Measurements from ENCODE around the gene BNC2.

The BNC2 gene

GRCh38 chr9:16675131-16675530, 195.3 kb downstream of the BNC2 start:
- Histone ChIP-seq H3K9ac (ENCODE audit: low read length) (no peak overlapping the region), H2AK5ac (ENCODE audit: low read length) (no peak overlapping the region), H3K4me3 (ENCODE audit: low read length) (no peak overlapping the region), H2BK5ac (ENCODE audit: low read length) (no peak overlapping the region), H3K18ac (ENCODE audit: low read length) (no peak overlapping the region), H3K79me1 (ENCODE audit: low read length) (no peaks in the 10 kb centered on the region), H3K23ac (ENCODE audit: low read length) (no peak overlapping the region), H3K79me2 (ENCODE audit: control insufficient read depth, insufficient read depth, low read length) (no peaks in the 10 kb centered on the region), H2BK15ac (replicated peaks; ENCODE audit: low read depth) (no peak overlapping the region), H3K4me2 (ENCODE audit: low read length) (no peak overlapping the region), H3K27ac (ENCODE audit: low read depth, low read length) (no peak overlapping the region), H3K4ac (ENCODE audit: low read depth, low read length) (no peak overlapping the region), H2BK120ac (ENCODE audit: low read depth, low read length) (no peak overlapping the region), H3K36me3 (ENCODE audit: control insufficient read depth, insufficient read depth, low read length) (no peaks in the 10 kb centered on the region), H3K56ac (ENCODE audit: low read length) (no peak overlapping the region), H3K4me1 (ENCODE audit: control insufficient read depth, low read depth, low read length) (peaks cover 3% of the 10 kb centered on the region), H4K8ac (ENCODE audit: low read depth, low read length) (no peak overlapping the region), H3K27me3 (ENCODE audit: insufficient read depth, low read length, poor library complexity) (no peaks in the 10 kb centered on the region), H4K5ac (ENCODE audit: low read length) (no peak overlapping the region)
- no CpG with 5 or more reads among the region's 5 CpGs for WGBS (ENCODE audit: extremely low coverage, insufficient coverage, low lambda C conversion rate)
- DNase-seq: no peak

DNA sequence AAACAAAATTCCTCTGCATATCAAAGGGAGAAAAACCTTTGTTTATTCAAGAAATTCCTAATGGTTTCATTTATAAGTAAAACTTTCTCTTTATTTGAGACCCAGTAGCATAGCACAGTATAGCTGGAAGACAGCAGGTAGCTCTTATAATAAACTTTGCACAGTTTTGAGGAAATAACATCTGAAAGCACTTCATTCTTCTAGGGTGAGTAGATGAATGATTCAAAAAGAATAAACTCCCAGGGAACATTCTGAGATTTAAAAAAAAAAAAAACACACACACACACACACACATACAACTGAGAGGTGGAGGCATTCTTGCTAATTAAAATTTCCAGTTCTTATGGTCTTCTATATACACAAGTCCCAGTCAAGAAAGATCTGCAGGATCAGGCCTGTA, 197.3 kb downstream of the BNC2 start:
- no peak overlapping the region for H3K23ac ChIP-seq (ENCODE audit: low read length)
- no peak overlapping the region for H4K5ac ChIP-seq (ENCODE audit: low read length)
- no peak overlapping the region for H3K18ac ChIP-seq (ENCODE audit: low read length)
- H3K36me3 ChIP-seq (ENCODE audit: control insufficient read depth, insufficient read depth, low read length): no peaks in the 10 kb centered on the region
- H3K56ac ChIP-seq (ENCODE audit: low read length): no peak overlapping the region
- H4K8ac ChIP-seq (ENCODE audit: low read depth, low read length): no peak overlapping the region
- no peak overlapping the region for H3K27ac ChIP-seq (ENCODE audit: low read depth, low read length)
- no peak overlapping the region for H2AK5ac ChIP-seq (ENCODE audit: low read length)
- no peak overlapping the region for H2BK5ac ChIP-seq (ENCODE audit: low read length)
- no peaks in the 10 kb centered on the region for H3K79me2 ChIP-seq (ENCODE audit: control insufficient read depth, insufficient read depth, low read length)
- H2BK120ac ChIP-seq (ENCODE audit: low read depth, low read length): no peak overlapping the region
- H3K27me3 ChIP-seq (ENCODE audit: insufficient read depth, low read length, poor library complexity): no peaks in the 10 kb centered on the region
- H3K4ac ChIP-seq (ENCODE audit: low read depth, low read length): no peak overlapping the region
- no peak overlapping the region for H3K4me2 ChIP-seq (ENCODE audit: low read length)
- H3K9ac ChIP-seq (ENCODE audit: low read length): no peak overlapping the region
- no peak overlapping the region for H2BK15ac ChIP-seq (replicated peaks; ENCODE audit: low read depth)
- H3K4me3 ChIP-seq (ENCODE audit: low read length): no peak overlapping the region
- no peaks in the 10 kb centered on the region for H3K79me1 ChIP-seq (ENCODE audit: low read length)
- peaks cover 3% of the 10 kb centered on the region for H3K4me1 ChIP-seq (ENCODE audit: control insufficient read depth, low read depth, low read length)
- no peak for DNase-seq

DNA sequence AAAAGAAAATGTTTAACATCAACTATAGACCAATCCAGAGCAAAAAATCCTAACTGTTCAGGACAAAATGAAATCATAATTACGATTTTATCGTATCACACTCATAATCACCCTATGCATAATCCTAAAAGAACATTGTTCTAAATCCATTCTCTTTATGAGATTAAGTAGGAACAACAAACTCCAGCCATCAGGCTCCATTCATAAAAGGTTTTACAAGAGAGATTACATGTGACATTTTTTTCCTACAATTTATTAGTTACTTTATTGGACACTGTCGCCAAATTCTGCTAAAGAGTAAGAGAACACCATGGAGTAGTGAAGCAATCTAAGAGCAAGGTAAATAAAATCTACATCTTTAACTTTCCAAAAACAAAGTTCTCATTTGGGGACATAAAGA, 198.0 kb downstream of the BNC2 start:
- Histone ChIP-seq H2AK5ac (ENCODE audit: low read length) (no peak overlapping the region), H4K8ac (ENCODE audit: low read depth, low read length) (no peak overlapping the region), H2BK5ac (ENCODE audit: low read length) (no peak overlapping the region), H3K79me2 (ENCODE audit: control insufficient read depth, insufficient read depth, low read length) (no peaks in the 10 kb centered on the region), H2BK15ac (replicated peaks; ENCODE audit: low read depth) (no peak overlapping the region), H3K79me1 (ENCODE audit: low read length) (no peaks in the 10 kb centered on the region), H2BK120ac (ENCODE audit: low read depth, low read length) (no peak overlapping the region), H3K4me2 (ENCODE audit: low read length) (no peak overlapping the region), H3K18ac (ENCODE audit: low read length) (no peak overlapping the region), H4K5ac (ENCODE audit: low read length) (no peak overlapping the region), H3K56ac (ENCODE audit: low read length) (no peak overlapping the region), H3K23ac (ENCODE audit: low read length) (no peak overlapping the region), H3K4me1 (ENCODE audit: control insufficient read depth, low read depth, low read length) (peaks cover 3% of the 10 kb centered on the region), H3K27me3 (ENCODE audit: insufficient read depth, low read length, poor library complexity) (no peaks in the 10 kb centered on the region), H3K27ac (ENCODE audit: low read depth, low read length) (no peak overlapping the region), H3K9ac (ENCODE audit: low read length) (no peak overlapping the region), H3K4me3 (ENCODE audit: low read length) (no peak overlapping the region), H3K36me3 (ENCODE audit: control insufficient read depth, insufficient read depth, low read length) (no peaks in the 10 kb centered on the region), H3K4ac (ENCODE audit: low read depth, low read length) (no peak overlapping the region)
- 100% methylated on average over 2 of the region's 3 CpGs for WGBS (ENCODE audit: extremely low coverage, insufficient coverage, low lambda C conversion rate)
- no peak for DNase-seq

DNA sequence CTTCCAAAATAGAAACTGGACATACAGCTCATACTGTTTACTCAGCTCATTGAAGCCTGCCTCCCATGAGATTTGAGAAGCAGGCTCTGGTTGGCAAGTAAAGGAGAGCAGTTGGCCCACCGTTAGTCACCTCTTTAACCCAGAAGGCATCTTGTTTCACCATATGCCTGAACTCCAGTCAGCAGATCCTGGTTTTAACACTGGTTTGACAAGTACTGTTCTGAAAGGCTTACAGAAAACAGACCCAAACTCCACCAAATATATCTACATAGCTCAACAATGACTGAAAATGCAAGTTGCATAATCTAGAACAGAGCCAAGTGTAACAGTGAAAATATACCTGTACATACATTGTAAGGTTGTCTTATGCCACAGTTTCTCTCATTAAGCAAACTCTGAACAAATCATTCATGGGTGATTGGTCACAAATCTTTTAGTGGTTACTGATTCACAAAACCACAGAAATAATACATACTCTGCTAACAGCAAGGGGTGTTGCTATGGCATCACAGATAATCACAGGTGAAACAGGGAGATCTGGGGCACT, 198.8 kb downstream of the BNC2 start:
- Histone ChIP-seq H3K4me3 (ENCODE audit: low read length) (no peak overlapping the region), H3K36me3 (ENCODE audit: control insufficient read depth, insufficient read depth, low read length) (no peaks in the 10 kb centered on the region), H3K4me1 (ENCODE audit: control insufficient read depth, low read depth, low read length) (peaks cover 3% of the 10 kb centered on the region), H2BK15ac (replicated peaks; ENCODE audit: low read depth) (no peak overlapping the region), H2BK5ac (ENCODE audit: low read length) (no peak overlapping the region), H2BK120ac (ENCODE audit: low read depth, low read length) (no peak overlapping the region), H4K8ac (ENCODE audit: low read depth, low read length) (no peak overlapping the region), H3K79me1 (ENCODE audit: low read length) (no peaks in the 10 kb centered on the region), H3K4ac (ENCODE audit: low read depth, low read length) (no peak overlapping the region), H4K5ac (ENCODE audit: low read length) (no peak overlapping the region), H3K79me2 (ENCODE audit: control insufficient read depth, insufficient read depth, low read length) (no peaks in the 10 kb centered on the region), H2AK5ac (ENCODE audit: low read length) (no peak overlapping the region), H3K56ac (ENCODE audit: low read length) (no peak overlapping the region), H3K9ac (ENCODE audit: low read length) (no peak overlapping the region), H3K18ac (ENCODE audit: low read length) (no peak overlapping the region), H3K23ac (ENCODE audit: low read length) (no peak overlapping the region), H3K4me2 (ENCODE audit: low read length) (no peak overlapping the region), H3K27ac (ENCODE audit: low read depth, low read length) (no peak overlapping the region), H3K27me3 (ENCODE audit: insufficient read depth, low read length, poor library complexity) (no peaks in the 10 kb centered on the region)
- DNase-seq: no peak
- WGBS (ENCODE audit: extremely low coverage, insufficient coverage, low lambda C conversion rate): no CpG with 5 or more reads among the region's 1 CpG

DNA sequence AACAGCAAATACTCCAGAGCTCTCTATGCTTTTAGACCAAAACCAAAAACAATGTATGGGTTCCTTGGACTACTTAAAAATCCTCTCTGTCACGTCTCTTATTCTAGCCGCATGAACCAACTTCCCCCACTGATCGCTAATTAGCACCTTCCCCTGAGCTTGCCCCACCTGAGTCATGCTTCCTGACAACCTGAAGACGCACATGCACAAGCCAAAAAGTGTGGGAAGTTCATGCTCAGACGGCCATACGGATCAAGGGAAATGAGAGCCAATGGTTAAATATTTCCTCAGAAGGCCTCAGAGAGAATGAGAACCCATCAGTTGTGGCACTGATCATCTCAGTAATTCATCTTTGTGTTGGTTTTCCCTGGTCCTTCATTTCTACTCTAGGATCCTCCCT, 199.7 kb downstream of the BNC2 start:
- Histone ChIP-seq H3K36me3 (ENCODE audit: control insufficient read depth, insufficient read depth, low read length) (no peaks in the 10 kb centered on the region), H2BK15ac (replicated peaks; ENCODE audit: low read depth) (no peak overlapping the region), H3K4me2 (ENCODE audit: low read length) (no peak overlapping the region), H2BK120ac (ENCODE audit: low read depth, low read length) (no peak overlapping the region), H3K9ac (ENCODE audit: low read length) (no peak overlapping the region), H2BK5ac (ENCODE audit: low read length) (no peak overlapping the region), H3K79me2 (ENCODE audit: control insufficient read depth, insufficient read depth, low read length) (no peaks in the 10 kb centered on the region), H3K4ac (ENCODE audit: low read depth, low read length) (no peak overlapping the region), H3K18ac (ENCODE audit: low read length) (no peak overlapping the region), H3K4me3 (ENCODE audit: low read length) (no peak overlapping the region), H3K56ac (ENCODE audit: low read length) (no peak overlapping the region), H3K27ac (ENCODE audit: low read depth, low read length) (no peak overlapping the region), H3K4me1 (ENCODE audit: control insufficient read depth, low read depth, low read length) (peaks cover 3% of the 10 kb centered on the region), H3K79me1 (ENCODE audit: low read length) (no peaks in the 10 kb centered on the region), H2AK5ac (ENCODE audit: low read length) (no peak overlapping the region), H4K8ac (ENCODE audit: low read depth, low read length) (no peak overlapping the region), H3K23ac (ENCODE audit: low read length) (no peak overlapping the region), H4K5ac (ENCODE audit: low read length) (no peak overlapping the region), H3K27me3 (ENCODE audit: insufficient read depth, low read length, poor library complexity) (no peaks in the 10 kb centered on the region)
- no CpG with 5 or more reads among the region's 6 CpGs for WGBS (ENCODE audit: extremely low coverage, insufficient coverage, low lambda C conversion rate)
- DNase-seq: peak; percentile 34

- WGBS (ENCODE audit: extremely low coverage, insufficient coverage, low lambda C conversion rate): no CpG with 5 or more reads among the region's 5 CpGs
- H2BK15ac ChIP-seq (replicated peaks; ENCODE audit: low read depth): no peak overlapping the region
- H3K18ac ChIP-seq (ENCODE audit: low read length): no peak overlapping the region
- no peak overlapping the region for H2AK5ac ChIP-seq (ENCODE audit: low read length)
- no peak overlapping the region for H3K9ac ChIP-seq (ENCODE audit: low read length)
- no peak overlapping the region for H2BK120ac ChIP-seq (ENCODE audit: low read depth, low read length)
- H2BK5ac ChIP-seq (ENCODE audit: low read length): no peak overlapping the region
- no peak overlapping the region for H4K8ac ChIP-seq (ENCODE audit: low read depth, low read length)
- H3K56ac ChIP-seq (ENCODE audit: low read length): no peak overlapping the region
- no peaks in the 10 kb centered on the region for H3K36me3 ChIP-seq (ENCODE audit: control insufficient read depth, insufficient read depth, low read length)
- H3K4ac ChIP-seq (ENCODE audit: low read depth, low read length): no peak overlapping the region
- H3K79me2 ChIP-seq (ENCODE audit: control insufficient read depth, insufficient read depth, low read length): no peaks in the 10 kb centered on the region
- peaks cover 3% of the 10 kb centered on the region for H3K4me1 ChIP-seq (ENCODE audit: control insufficient read depth, low read depth, low read length)
- H4K5ac ChIP-seq (ENCODE audit: low read length): no peak overlapping the region
- no peak overlapping the region for H3K27ac ChIP-seq (ENCODE audit: low read depth, low read length)
- no peak overlapping the region for H3K4me3 ChIP-seq (ENCODE audit: low read length)
- no peaks in the 10 kb centered on the region for H3K79me1 ChIP-seq (ENCODE audit: low read length)
- DNase-seq: no peak
- no peak overlapping the region for H3K23ac ChIP-seq (ENCODE audit: low read length)
- H3K4me2 ChIP-seq (ENCODE audit: low read length): no peak overlapping the region
- H3K27me3 ChIP-seq (ENCODE audit: insufficient read depth, low read length, poor library complexity): no peaks in the 10 kb centered on the region
These were observed 201.7 kb downstream of the BNC2 start for GRCh38 chr9:16668734-16669295.
